Kidney (tissue), 14 donors: ENCODE data around the gene STRIT1. TPM values are rescaled to one million over a fixed set of nuclear protein-coding genes. Genes with fewer than 3 reads are reported as not detected.

Source experiments
- DNase-seq, 5 donors: peaks; one replicate each; pipeline ENCODE4 v3.0.0-alpha.2; 2013 to 2020
- FAIRE-seq: peaks from 2 replicates; lab custom pipeline; 2012; peaks lifted over from hg19 to GRCh38; lab: Jason Lieb, UNC
- H3K27ac ChIP-seq, 2 donors: one replicate each; pipeline ENCODE4 v1.7.0; 2013; ENCODE audit warnings: low read depth in 2 of 2, low read length in 2 of 2, inconsistent platforms in 1 of 2
- H3K27me3 ChIP-seq: one replicate; pipeline ENCODE4 v1.7.1; 2013; ENCODE audit warnings: low read length, inconsistent platforms; ENCODE audit not compliant: control insufficient read depth, insufficient read depth
- H3K36me3 ChIP-seq, 3 donors: one replicate each; pipeline versions ENCODE4 v1.7.0 to v1.7.1; 2013; ENCODE audit warnings: low read length in 3 of 3, control low read depth in 1 of 3, inconsistent platforms in 1 of 3; ENCODE audit not compliant: insufficient read depth in 3 of 3, control insufficient read depth in 2 of 3
- H3K4me1 ChIP-seq, 3 donors: one replicate each; pipeline versions ENCODE4 v1.7.0 to v1.7.1; 2013; ENCODE audit warnings: low read length in 3 of 3, inconsistent platforms in 1 of 3, low read depth in 1 of 3; ENCODE audit not compliant: control insufficient read depth in 2 of 3, insufficient read depth in 2 of 3
- H3K4me3 ChIP-seq, 3 donors: one replicate each; pipeline versions ENCODE4 v1.7.0 to v1.8.1; 2013; ENCODE audit warnings: low read length in 3 of 3, control low read depth in 1 of 3, inconsistent platforms in 1 of 3
- H3K9ac ChIP-seq, 3 donors: one replicate each; pipeline versions ENCODE4 v1.7.0 to v1.7.1; 2013; ENCODE audit warnings: low read length in 3 of 3, control low read depth in 1 of 3, inconsistent platforms in 1 of 3
- H3K9me3 ChIP-seq, 3 donors: one replicate each; pipeline versions ENCODE4 v1.7.0 to v1.7.1; 2013; ENCODE audit warnings: low read length in 3 of 3, control low read depth in 1 of 3, inconsistent platforms in 1 of 3; ENCODE audit not compliant: control insufficient read depth in 2 of 3, insufficient read depth in 1 of 3
- CTCF ChIP-seq: IDR thresholded peaks from 3 replicates; pipeline ENCODE4 v1.5.1; 2012; ENCODE audit warnings: mild to moderate bottlenecking, moderate library complexity, borderline replicate concordance; ENCODE audit not compliant: insufficient read depth; ENCODE audit errors: extremely low read depth
- intact Hi-C: fragments of 100-400 bp; cut with DNase I; formaldehyde crosslinking; loops from one replicate; pipeline ENCODE4 v1.11.1; 2022
- polyA plus RNA-seq: library from polyadenylated mRNA; stranded (reverse); fragments of 350-450 nt; fragmentation: Illumina TruSeq; extraction: RNeasy Lipid Tissue Mini Kit (QIAGEN cat#74804); gene quantifications from one replicate; pipeline ENCODE4 v1.2.3, GENCODE V29; 2014; ENCODE audit warnings: low read depth, low replicate concordance; ENCODE audit not compliant: insufficient read depth
- total RNA-seq: library from RNA; stranded (reverse); fragmentation: NEBNext Ultra II Directional; extraction: Animal tissue kit (Norgen Biotek cat#: 25700); gene quantifications from one replicate; pipeline ENCODE4 v1.2.1, GENCODE V29; 2021
- donor health status: control.
- donor health status: control.
- donor health status: control.
- donor health status: control.
- donor health status: control.
- donor health status: DM: yes; HTN: yes; CAD: no.
- donor health status: Normal renal cell carcinoma (clear cell type).

The STRIT1 gene
- total and polyA plus RNA-seq, 2 donors from 2014 or later = 1.8 TPM; not detected in 1

DNA sequence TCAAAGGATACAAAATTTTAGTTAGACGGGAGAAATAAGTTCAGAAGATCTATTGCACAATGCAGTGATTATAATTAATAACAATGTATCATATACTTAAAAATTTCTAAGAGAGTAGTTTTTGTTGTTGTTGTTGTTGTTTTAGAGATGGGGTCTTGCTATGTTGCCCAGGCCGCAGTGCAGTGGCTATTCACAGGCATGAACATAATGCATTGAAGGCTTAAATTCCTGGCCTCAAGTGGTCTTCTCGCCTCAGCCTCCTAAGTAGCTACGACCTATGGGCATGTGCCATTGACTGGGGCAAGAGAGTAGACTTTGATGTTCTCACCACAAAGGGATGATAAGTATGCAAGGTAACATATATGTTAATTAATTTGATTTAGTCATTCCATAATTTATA lies 7.5 kb downstream of the STRIT1 start:
- Histone ChIP-seq H3K27ac (no peak overlapping the region), H3K4me3 (no peak overlapping the region), H3K4me1 (peaks cover 0 to 2% (median 0%) of the 10 kb centered on the region in 3 donors), H3K27me3 (no peaks in the 10 kb centered on the region), H3K9me3 (no peaks in the 10 kb centered on the region), H3K9ac (no peak overlapping the region), H3K36me3 (no peaks in the 10 kb centered on the region)
- no peak for FAIRE-seq
- no peak for TF ChIP-seq CTCF
- DNase-seq = no peak
- intact Hi-C loops = no loop called here

DNA sequence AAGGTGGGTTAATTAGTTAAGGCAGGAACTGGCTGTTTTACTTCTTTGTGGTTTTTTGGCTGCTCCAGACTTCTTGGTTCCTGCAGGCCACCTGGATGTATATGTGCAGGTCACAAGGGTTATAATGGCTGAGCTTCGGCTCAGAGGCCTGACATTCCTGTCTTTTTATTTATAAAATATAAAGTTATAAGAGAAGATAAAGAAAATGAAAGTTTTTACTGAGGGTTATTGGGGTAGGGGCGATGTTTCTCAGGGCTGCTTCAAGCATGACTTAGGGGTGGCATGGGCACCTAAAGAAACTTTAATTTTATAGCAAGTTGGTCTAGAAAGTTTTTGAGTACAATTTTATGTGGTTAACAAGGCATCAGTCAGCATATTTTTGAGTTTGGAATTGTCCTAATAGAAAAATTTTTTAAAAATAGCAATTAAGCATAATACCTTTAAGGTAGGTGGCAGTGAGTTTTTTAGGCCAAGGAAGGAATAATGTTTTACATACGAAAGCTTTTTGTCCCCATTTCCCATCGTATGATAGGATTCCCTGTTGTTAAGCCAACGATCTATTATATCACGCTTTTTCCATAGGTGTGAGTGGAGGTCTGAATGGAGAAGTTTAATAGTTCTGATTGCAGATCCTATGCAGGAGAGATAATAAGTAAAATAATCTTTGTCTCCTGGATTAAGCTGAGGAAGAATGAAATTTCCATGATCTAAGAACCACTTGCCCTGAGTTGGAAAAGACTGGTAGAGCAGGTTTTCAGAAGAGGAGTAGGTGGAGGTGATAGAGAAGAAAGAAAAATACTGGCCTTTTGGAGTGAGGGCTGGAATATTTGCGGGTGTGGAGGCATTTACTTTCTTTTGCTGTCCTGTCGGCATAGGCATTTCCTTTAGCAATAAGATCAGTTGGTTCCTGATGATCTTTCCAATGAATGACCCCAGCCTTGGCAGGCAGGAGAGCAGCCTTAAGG lies 10.1 kb downstream of the STRIT1 start:
- no peak overlapping the region for H3K4me3 ChIP-seq
- H3K36me3 ChIP-seq = no peaks in the 10 kb centered on the region
- DNase-seq (no peak), FAIRE-seq (no peak)
- no peak overlapping the region for H3K9ac ChIP-seq
- H3K4me1 ChIP-seq = peaks cover 0 to 2% (median 0%) of the 10 kb centered on the region in 3 donors
- no peak for TF ChIP-seq CTCF
- no peak overlapping the region for H3K27ac ChIP-seq
- no peaks in the 10 kb centered on the region for H3K27me3 ChIP-seq
- intact Hi-C loops = no loop called here
- H3K9me3 ChIP-seq = no peaks in the 10 kb centered on the region

DNA sequence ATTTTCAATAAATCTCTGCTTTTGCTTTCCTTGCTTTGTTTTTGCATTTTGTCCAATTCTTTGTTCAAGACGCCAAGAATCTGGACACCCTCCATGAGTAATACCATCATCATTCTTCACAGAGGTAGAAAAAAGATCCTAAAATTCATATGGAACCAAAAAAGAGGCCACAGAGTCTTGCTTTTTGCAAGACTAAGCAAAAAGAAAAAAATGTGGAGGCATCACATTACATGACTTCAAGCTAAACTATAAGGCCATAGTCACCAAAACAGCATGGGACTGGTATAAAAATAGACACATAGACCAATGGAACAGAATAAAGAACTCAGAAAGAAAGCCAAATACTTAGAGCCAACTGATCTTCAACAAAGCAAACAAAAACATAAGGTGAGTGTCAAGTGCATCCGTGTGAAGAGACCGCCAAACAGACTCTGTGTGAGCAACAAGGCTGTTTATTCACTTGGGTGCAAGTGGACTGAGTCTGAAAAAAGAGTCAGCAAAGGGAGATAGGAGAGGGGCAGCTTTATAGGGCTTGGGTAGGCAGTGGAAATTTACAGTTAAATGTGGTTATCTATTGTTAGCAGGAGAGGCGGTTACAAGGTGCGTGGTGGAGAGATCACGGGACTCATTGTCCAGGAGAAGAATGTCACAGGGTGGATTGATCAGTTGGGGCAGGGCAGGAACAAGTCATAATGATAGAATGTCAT lies 10.9 kb downstream of the STRIT1 start:
- no peak overlapping the region for H3K27ac ChIP-seq
- no peaks in the 10 kb centered on the region for H3K4me1 ChIP-seq
- H3K9me3 ChIP-seq = no peaks in the 10 kb centered on the region
- H3K27me3 ChIP-seq = no peaks in the 10 kb centered on the region
- FAIRE-seq (no peak), DNase-seq (no peak)
- H3K9ac ChIP-seq = no peak overlapping the region
- H3K36me3 ChIP-seq = no peaks in the 10 kb centered on the region
- intact Hi-C loops = no loop called here
- no peak for TF ChIP-seq CTCF
- H3K4me3 ChIP-seq = no peak overlapping the region
